ENCODE measurements around the gene CLCA4. TPM values are rescaled to one million over a fixed set of nuclear protein-coding genes. Genes with fewer than 3 reads are reported as not detected.
A peak's percentile ranks its signal among the peaks of the same experiment; 100 is the strongest.

Gene CLCA4
- total RNA-seq, 4 donors from 2014 or later, result 10.3 to 113 (median 14.1) TPM; not detected in 1

- Histone ChIP-seq H3K9me3 (no peaks in the 10 kb centered on the region), H3K4me3 (no peak overlapping the region), H3K4me1 (peaks cover 0 to 12% (median 0%) of the 10 kb centered on the region in 4 donors), H3K27ac (no peak overlapping the region), H3K27me3 (no peaks in the 10 kb centered on the region), H3K36me3 (no peaks in the 10 kb centered on the region)
- DNase-seq, result no peak
- TF ChIP-seq CTCF (IDR thresholded peaks at IDR 0.05), result peak; percentile 7 to 59 (median 50)
- TF ChIP-seq POLR2A (IDR thresholded peaks at IDR 0.05), result no peak
Observed at GRCh38 chr1:86507935-86508582, 38.8 kb upstream of the CLCA4 start.

- H3K4me1 ChIP-seq, result peaks cover 0 to 7% (median 0%) of the 10 kb centered on the region in 4 donors
- no peaks in the 10 kb centered on the region for H3K36me3 ChIP-seq
- H3K27me3 ChIP-seq, result no peaks in the 10 kb centered on the region
Observed at GRCh38 chr1:86508583-86508969, 38.3 kb upstream of the CLCA4 start.

GRCh38 chr1:86515597-86515996 lies 31.3 kb upstream of the CLCA4 start:
- no peaks in the 10 kb centered on the region for H3K27me3 ChIP-seq
- no peaks in the 10 kb centered on the region for H3K36me3 ChIP-seq
- TF ChIP-seq CTCF (IDR thresholded peaks at IDR 0.05), result peak in 4 of 6 experiments; percentile 33 to 85 (median 78)
- TF ChIP-seq POLR2A (IDR thresholded peaks at IDR 0.05), result no peak
- H3K9me3 ChIP-seq, result no peaks in the 10 kb centered on the region
- no peaks in the 10 kb centered on the region for H3K4me1 ChIP-seq
- H3K27ac ChIP-seq, result no peak overlapping the region
- H3K4me3 ChIP-seq, result no peak overlapping the region
- peak in 1 of 3 donors; percentile 64 for DNase-seq

More at GRCh38 chr1:86508583-86508969, 38.3 kb upstream of the CLCA4 start:
- no peak overlapping the region for H3K4me3 ChIP-seq
- no peak for DNase-seq
- no peaks in the 10 kb centered on the region for H3K9me3 ChIP-seq
- H3K27ac ChIP-seq, result no peak overlapping the region
- no peak for TF ChIP-seq CTCF (IDR thresholded peaks at IDR 0.05)
- TF ChIP-seq POLR2A (IDR thresholded peaks at IDR 0.05), result no peak

- Histone ChIP-seq H3K27me3 (no peaks in the 10 kb centered on the region), H3K36me3 (no peaks in the 10 kb centered on the region), H3K4me1 (no peaks in the 10 kb centered on the region), H3K4me3 (no peak overlapping the region), H3K27ac (no peak overlapping the region), H3K9me3 (no peaks in the 10 kb centered on the region)
- TF ChIP-seq POLR2A (IDR thresholded peaks at IDR 0.05) (no peak), CTCF (IDR thresholded peaks at IDR 0.05) (no peak)
- DNase-seq, result no peak
Observed at GRCh38 chr1:86516335-86516734, 30.5 kb upstream of the CLCA4 start.

- H3K4me3 ChIP-seq, result no peak overlapping the region
- no peaks in the 10 kb centered on the region for H3K4me1 ChIP-seq
- no peaks in the 10 kb centered on the region for H3K9me3 ChIP-seq
- H3K27me3 ChIP-seq, result no peaks in the 10 kb centered on the region
- DNase-seq, result no peak
- no peak for TF ChIP-seq CTCF (IDR thresholded peaks at IDR 0.05)
- TF ChIP-seq POLR2A (IDR thresholded peaks at IDR 0.05), result no peak
- H3K36me3 ChIP-seq, result no peaks in the 10 kb centered on the region
- H3K27ac ChIP-seq, result no peak overlapping the region
Observed at GRCh38 chr1:86517336-86517735, 29.5 kb upstream of the CLCA4 start.

Data from Peyer's patch (tissue), 4 donors.